GM19193 (cell line): ENCODE data around the gene APBA3.

Source experiments
- POLR2A ChIP-seq: IDR thresholded peaks from 4 replicates; pipeline ENCODE4 v1.6.1; 2011; ENCODE audit not compliant: insufficient read depth, insufficient read length; ENCODE audit errors: extremely low read depth

The APBA3 gene

DNA sequence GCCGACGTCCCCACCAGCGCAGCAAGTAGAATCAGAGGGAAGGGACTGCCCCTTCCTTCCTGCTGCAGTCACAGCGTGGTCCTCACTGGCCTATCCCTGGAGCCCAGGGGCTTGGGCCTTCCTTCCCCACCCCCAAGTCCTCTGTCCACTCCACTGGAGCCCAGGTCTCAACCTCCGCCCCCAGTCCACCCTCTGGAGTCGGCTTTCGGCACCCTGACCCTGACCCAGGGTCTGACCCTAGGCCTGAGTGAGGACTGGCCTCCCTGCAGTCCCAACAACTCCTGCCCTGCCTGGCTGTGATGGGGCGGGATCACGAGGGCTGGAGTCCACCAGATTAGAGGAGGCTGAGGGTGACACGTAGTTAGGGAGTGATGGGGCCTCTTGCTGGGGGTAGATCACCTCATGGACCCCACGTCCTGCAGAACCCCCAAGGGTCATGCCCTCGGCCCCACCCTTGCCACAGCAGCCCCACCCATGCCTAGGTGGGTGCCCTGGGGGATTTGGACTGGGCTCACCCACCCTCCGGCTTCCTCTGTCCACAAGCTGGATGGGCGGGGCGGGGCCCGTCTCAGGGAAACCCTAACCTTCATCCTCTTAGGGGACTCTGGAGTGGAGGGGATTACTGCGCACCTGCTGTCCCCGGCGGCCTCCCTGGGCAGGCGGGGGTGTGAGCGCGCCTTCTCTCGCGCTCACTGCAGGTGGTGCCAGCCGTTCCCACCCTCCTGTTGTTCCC is 6.7 kb upstream of the APBA3 start:
- no peak for TF ChIP-seq POLR2A

DNA sequence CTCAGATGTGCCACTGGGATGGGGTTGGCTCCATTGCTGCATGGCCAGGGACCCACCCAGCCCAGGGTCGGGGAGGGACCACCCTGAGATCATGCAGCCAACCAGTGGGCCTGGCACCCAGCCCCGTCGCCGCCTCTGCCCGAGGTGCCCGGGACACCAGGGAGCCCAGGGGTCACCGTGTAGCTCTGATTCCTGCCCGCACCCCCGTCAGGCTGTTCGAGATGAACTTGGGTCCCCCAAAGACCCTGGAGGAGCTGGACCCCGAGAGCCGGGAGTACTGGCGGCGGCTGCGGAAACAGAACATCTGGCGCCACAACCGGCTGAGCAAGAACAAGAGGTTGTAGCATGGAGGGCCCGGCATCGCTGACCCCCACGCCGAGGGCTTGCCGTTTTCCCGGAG is 5.6 kb upstream of the APBA3 start:
- no peak for TF ChIP-seq POLR2A

DNA sequence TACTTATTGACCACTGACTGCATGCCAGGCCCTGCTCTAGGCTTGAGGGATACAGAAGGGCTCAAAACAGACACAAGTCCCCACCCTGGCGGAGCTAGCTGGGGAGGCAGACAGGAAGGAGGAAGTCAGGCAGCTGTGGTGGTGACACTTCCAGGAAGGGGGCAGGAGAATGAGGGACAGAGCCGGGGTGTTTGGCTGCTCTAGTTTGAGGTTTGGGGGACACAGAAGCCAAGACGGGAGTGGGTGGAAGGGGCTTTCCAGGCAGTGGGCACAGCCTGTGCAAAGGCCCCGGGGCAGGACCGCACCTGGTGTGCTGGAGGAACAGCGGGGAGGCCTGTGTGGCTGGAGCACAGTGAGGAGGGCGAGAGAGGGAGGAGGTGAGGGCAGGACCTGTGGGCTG is 5.0 kb upstream of the APBA3 start:
- TF ChIP-seq POLR2A, result no peak

DNA sequence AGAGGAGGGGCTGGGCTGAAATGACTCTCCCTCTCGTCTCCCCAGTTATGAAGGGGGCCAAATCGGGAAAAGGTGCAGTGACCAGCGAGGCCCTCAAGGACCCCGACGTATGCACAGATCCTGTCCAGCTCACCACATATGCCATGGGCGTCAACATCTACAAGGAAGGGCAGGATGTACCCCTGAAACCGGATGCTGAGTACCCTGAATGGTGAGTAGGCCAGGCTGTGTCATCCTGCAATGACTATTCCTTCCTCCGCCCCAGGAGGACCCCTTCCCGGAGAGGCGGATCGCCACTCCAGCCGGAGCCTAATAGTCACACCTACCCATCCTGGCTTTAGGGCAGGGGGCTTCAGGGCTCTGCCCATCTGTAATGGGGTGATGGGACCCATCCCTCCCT is 3.6 kb upstream of the APBA3 start:
- TF ChIP-seq POLR2A, result no peak

DNA sequence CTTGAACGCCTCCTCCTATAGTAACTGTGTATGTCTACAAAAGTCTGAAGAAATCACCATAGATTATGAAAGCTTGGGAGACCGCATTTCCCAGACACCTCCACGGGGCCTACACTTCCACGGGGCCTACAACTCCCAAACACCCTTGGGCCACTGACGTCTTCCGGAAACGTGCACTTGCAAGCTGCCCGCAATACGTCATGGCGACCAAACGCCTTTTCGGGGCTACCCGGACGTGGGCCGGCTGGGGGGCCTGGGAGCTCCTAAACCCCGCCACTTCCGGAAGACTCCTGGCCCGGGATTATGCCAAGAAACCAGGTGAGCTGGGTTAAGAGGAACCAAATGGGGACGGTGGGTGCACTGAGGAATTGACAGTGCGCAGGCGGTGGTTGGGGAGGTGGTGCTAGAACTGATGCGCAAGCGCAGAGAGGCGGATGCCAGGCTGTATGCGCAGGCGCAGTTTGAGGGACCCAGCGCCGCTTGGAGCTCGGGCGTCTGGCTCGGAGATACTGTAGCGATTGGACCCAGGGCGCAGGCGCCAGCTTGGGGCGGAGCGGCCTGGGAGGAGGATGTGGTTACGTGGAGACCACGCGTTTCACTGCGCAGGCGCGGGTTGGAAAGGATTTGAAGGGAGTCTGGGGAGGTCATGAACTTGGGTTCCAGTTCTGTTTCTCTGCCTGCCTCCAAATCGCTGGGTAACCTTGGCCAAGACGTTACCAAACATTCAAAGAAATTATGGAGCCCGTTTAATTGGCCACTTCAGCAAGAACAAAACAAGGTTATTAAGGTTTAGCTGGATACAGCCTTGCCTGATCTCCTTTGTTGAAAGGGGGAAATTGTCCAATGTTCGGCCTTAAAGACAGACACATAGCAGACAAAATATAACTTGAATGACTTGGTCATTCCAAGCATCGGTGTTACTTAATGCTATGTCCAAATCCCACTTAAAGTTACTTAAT is 1.3 kb upstream of the APBA3 start, which contains the start of gene MRPL54:
MRPL54 (plus strand) TSS at position 182 of the 959 bp plus-strand sequence; CDS start at position 201, 19 bp downstream.
- TF ChIP-seq POLR2A, result peak; percentile 95

DNA sequence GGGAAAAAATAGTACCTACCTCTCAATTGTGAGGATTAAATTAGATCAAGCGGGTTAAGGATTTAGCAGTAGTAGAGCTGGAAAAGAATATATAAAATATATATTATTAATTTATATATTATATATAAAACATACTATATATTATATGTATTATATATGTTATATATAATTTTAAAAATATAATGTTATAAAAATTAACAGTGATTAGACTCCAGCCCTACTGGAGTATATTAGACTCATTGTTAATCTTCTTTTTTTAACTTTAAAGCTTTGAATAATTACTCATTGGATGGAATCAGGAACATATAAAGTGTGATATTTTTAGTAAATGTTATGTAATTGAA is 610 bp upstream of the APBA3 start:
- no peak for TF ChIP-seq POLR2A

DNA sequence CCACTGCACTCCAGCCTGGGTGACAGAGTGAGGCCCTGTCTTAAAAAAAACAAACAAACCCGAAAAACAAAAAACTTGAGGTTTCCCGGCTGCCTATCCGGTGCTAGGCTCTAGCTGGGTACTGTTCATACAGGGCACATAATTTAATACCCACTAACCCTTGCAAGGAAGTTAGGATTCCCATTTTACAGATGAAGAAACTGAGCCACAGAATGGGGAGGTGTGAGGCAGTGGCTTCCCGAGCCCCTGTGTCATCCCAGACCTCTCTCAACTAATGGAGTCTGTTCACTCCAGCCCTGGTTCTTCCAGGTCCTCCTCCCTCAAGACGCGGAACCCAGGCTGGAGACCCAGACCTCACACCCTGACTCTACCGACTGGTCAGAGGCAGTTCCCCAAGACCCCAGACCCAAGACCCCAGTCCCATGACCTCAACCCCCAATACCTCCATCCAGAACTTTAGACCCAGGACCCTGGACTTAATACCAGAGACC is 576 bp downstream of the APBA3 start:
- no peak for TF ChIP-seq POLR2A

DNA sequence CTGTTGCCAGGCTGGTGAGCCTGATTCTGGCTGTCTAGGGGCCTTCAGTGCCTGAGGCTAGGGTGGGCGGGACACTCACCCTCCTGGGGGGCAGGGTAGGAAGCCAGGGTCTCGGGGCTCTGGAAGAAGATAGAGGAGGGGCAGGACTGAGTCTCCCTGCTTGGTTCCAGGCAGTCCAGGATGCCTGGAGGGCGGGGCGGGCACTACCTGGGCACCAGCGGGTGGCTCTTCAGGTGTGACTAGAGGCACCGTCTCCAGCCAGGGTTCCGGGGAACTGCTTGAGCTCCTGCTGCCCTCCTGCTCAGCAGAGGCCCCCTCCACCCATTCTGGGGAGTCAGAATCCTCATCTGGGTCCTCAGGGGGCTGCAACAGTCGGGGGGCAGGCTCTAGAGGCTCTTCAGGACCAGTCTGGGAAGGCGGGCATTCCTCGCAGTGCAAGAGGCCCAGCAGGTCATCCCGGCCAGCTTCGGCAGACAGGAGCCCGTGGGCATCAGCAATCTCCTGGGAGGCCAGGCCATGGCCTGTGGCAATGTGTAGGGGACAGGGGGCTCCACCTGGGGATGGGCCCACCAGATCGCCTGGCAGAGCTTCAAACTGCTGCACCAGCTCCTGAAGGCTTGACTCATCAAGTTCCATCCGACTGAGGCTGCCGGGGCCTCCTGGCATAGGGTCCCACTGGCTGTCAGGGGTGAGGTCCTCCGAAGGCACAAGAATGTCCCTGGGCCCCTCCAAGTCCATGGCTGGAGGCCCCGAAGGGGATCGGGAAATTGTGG is 1.8 kb downstream of the APBA3 start:
- no peak for TF ChIP-seq POLR2A

DNA sequence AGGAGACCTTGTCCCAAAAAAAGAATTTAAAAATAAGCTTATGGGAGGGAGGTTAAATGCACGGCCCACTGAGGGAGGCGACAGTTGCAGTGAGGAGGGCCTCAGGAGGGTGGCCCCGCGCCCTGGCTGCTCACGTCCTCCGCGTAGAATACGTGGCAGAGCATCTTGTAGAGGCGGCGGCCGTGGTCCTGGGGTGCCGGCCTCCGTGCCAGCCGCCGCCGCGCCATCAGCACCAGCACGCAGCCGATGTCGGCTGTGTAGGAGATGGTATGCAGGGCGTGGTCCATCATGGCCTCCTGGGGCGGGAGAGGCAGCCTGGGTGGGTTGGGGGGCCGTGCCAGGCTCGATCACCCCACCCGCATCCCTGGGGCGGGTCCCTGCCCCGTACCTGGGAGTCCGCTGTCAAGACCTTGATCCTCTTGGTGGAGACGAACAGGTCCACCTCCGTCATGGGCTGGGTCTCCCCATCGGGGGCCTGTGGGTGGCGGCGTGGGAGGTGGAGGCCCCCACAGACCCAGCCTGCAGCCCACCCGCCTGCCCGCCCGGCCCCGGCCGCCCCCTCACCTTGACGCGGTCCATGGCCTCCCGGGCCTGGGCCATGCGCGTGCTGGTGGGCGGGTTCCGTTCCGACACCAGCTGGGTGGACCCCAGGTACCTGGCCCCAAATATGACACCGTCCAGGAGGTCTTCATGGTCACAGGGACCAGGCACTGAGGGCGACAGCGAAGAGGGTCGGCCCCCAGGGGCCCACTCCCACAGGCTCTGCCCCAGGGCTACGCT is 7.7 kb downstream of the APBA3 start:
- TF ChIP-seq POLR2A, result no peak

DNA sequence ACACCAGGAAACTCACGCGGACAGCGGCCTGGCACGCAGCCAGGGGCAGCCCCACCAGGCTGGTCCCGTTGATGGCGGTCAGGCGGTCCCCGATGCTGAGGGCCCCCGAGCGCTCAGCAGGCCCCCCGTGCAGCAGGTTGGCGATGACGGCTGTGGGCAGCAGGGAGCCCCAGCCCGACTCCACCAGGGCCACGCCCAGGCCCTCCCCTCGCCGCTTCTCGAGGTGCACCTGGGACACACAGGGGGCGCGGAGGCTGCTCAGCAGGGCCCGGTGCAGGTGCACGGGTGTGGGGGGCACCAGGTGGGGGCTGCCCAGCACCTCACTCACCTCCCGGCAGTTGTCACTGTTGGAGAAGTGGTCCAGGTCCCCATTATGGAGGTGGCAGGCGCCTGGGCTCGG is 9.0 kb downstream of the APBA3 start:
- no peak for TF ChIP-seq POLR2A

DNA sequence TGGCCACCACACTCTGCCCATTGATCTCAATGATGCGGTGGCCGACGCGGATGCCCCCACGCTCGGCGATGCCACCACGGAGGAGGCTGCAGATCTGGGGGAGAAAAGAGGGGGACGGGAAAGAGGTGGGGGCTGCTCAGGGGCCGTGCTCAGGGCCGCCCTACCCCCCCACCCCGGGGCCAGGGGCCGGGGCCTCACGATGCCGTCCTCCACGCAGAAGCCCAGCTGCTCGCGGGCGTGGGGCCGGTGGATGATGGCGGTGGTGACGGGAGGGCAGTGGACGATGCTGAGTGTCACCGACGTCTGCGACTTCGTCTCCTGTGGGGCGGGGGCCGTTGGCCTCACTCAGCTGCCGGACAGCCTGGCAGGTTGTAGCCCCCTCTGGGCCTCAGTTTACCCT is 10.3 kb downstream of the APBA3 start:
- TF ChIP-seq POLR2A, result no peak

DNA sequence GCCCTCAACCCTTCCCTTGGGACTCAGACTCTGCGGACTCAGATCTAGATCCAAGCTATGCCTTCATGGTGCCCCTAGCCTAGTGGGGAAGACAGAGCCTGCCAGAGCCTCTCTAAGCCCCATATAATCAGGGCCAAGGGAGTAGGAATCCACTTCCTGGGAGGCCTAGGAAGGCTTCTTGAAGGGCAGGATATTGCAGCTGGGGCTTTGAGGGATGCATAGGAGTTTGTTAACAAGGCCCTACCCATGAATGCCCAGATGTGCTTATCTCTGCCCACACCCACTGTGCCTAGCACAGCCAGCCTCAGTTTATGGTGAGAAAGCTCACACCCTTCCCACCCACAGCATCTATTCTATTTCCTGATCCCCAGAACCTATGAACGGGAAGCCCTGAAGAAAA is 11.3 kb downstream of the APBA3 start:
- no peak for TF ChIP-seq POLR2A

DNA sequence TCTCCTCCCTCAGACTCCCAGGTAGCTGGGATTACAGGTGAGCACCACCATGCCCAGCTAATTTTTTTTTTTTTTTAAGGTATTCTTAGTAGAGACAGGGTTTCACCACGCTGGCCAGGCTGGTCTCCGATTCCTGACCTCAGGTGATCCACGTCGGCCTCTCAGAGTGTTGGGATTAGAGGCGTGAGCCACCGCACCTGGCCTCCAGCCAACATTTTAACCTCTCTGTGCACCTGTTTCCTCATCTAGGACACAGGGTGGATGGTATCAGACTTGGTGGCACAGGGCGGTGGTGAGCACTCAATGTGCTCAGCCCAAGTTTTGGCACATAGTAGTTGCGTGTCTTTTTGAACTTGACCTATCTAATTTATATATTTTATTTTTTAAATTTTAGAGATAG is 12.5 kb downstream of the APBA3 start:
- no peak for TF ChIP-seq POLR2A

DNA sequence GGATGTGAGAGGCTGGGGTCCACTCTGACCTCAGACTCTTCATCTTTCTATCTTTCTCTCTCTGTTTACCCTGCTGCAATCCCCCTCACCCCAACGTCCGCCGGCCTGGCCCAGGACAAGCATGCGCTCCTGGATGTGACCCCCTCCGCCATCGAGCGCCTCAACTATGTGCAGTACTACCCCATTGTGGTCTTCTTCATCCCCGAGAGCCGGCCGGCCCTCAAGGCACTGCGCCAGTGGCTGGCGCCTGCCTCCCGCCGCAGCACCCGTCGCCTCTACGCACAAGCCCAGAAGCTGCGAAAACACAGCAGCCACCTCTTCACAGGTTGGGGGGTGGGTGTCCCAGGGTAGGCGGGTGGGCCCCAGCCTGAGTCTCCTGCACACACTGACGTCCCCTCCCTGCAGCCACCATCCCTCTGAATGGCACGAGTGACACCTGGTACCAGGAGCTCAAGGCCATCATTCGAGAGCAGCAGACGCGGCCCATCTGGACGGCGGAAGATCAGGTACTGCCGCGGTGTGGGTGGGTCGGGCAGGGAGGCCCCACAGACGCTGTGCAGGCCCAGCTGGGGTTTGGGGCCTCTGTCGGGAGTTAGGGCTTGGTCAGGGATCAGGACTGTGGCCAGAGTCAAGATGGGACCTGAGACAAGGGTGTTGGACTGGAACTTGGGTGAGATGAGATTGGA is 15.0 kb downstream of the APBA3 start:
- no peak for TF ChIP-seq POLR2A
